ENCODE data around the gene KCNAB2.

Gene KCNAB2

GRCh38 chr1:6129313-6129712, 83.6 kb downstream of the KCNAB2 start:
- no peak for DNase-seq (ENCODE audit: low read depth)
- H3K4me3 ChIP-seq (ENCODE audit: low read depth, low read length), result no peak overlapping the region
- TF ChIP-seq CTCF (IDR thresholded peaks at IDR 0.05; ENCODE audit: insufficient read depth, low read depth, low read length, missing control alignments), result no peak

- H3K4me3 ChIP-seq (ENCODE audit: low read depth, low read length), result no peak overlapping the region
- no peak for DNase-seq (ENCODE audit: low read depth)
- no peak for TF ChIP-seq CTCF (IDR thresholded peaks at IDR 0.05; ENCODE audit: insufficient read depth, low read depth, low read length, missing control alignments)
Observed at GRCh38 chr1:6130036-6130435, 84.3 kb downstream of the KCNAB2 start.

DNA sequence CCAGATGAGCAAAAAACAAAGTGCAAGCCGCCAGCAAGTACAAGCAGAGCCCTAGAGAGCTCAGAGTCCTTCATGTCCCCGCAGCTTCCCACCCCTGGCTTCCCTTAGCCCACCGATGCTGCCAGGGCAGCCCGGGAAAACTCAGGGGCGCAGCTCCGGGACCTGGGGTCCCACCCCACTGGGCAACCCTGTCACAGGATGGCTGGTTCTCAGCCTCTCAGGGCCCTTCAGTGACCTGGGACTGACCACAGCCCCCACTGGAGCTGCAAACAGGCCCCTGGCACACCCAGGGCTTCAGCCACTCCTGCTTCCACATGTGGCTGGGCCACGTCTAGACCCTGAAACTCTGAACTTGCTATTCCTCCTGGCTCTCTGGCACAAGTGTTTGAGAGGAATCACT, 84.9 kb downstream of the KCNAB2 start:
- no peak overlapping the region for H3K4me3 ChIP-seq (ENCODE audit: low read depth, low read length)
- TF ChIP-seq CTCF (IDR thresholded peaks at IDR 0.05; ENCODE audit: insufficient read depth, low read depth, low read length, missing control alignments), result no peak
- DNase-seq (ENCODE audit: low read depth), result no peak

- TF ChIP-seq CTCF (IDR thresholded peaks at IDR 0.05; ENCODE audit: insufficient read depth, low read depth, low read length, missing control alignments), result no peak
- no peak for DNase-seq (ENCODE audit: low read depth)
- H3K4me3 ChIP-seq (ENCODE audit: low read depth, low read length), result no peak overlapping the region
Observed at GRCh38 chr1:6131561-6131960, 85.9 kb downstream of the KCNAB2 start.

DNA sequence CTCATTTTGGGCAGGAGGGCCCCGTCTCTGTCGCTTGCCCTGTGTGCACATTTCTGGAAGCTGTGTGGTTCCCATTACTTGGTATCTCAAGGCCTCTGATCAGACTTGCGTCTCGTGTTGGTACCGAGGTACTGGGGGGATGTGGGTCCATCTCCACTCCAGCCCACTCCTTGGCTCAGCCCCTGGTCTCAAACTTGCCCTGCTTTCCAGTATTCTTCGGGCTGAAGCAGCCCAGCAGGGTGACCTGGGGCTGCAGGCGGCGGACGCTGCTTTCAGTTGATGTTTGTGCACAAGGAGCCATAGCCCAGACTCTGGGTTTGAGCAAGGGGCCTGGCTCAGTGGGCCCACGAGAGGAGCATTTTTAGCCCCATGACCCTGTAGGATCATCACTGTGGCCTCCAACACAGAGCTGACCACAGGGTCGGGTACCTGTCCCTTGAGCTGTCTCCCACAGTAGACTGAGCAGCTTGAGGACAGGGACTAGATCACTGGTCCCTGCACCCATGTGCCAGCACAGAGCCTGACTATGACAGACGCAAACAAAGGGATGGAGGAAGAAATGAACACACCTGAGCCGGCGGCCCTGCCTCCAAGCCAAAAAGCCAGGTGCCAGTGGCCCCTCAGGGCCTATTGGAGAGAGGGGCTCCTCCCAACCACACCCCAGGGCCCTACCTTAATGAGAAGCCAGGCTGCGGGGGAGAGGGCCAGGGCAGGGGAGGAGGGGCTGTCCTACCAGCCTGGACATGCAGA, 87.6 kb downstream of the KCNAB2 start:
- no peak overlapping the region for H3K4me3 ChIP-seq (ENCODE audit: low read depth, low read length)
- DNase-seq (ENCODE audit: low read depth), result no peak
- no peak for TF ChIP-seq CTCF (IDR thresholded peaks at IDR 0.05; ENCODE audit: insufficient read depth, low read depth, low read length, missing control alignments)

DNA sequence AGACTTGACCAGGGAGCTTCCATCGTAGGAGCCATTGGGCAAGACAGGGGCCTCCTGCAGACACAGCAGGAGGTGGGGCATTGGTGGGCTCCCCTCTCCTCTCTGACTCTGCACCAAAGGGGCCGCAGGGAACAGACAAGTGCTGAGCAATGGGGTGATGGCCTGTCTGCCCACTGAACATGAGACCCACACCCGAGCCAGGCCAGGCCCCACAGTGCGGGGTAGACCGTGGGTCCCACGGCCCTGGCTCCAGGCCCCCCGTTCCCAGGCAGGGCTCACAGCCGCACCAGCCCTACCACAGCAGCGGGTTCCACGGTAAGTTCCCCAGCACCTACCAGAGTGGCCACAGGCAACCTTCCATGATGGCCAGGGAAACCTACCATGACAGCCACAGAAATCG, 88.5 kb downstream of the KCNAB2 start:
- no peak for TF ChIP-seq CTCF (IDR thresholded peaks at IDR 0.05; ENCODE audit: insufficient read depth, low read depth, low read length, missing control alignments)

More for the DNA sequence above, 88.5 kb downstream of the KCNAB2 start:
- DNase-seq (ENCODE audit: low read depth), result no peak
- no peak overlapping the region for H3K4me3 ChIP-seq (ENCODE audit: low read depth, low read length)
